ENCODE measurements around the gene ZBTB34. TPM values are rescaled to one million over a fixed set of nuclear protein-coding genes. Genes with fewer than 3 reads are reported as not detected.

ZBTB34 gene
- total RNA-seq, 1 donor from 2014 or later = 21.9 TPM

DNA sequence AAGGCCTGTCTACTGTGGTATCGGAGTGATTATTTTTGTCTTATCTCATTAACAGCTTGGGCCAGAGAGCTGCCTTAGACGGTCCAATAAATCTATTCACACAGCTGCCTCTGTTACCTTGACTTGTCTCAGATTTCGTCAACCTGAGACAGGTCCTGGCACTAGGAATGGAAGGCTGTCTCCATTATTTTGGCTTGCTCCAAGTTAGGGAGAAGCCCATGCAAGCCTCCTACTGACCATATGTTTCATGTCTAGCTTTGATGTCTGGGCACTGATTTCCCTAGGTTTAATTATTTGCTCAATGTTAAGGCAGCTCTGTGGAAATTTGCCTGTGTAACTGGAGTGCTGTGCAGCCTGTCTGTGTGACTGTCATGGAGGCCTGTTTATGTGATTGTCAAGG is 41.8 kb downstream of the ZBTB34 start:
- Mint-ChIP-seq H3K27ac (no peak overlapping the region), H3K27me3 (ENCODE audit: insufficient read depth, low read depth) (peaks cover 2% of the 10 kb centered on the region), H3K4me3 (no peak overlapping the region), H3K36me3 (no peaks in the 10 kb centered on the region), H3K4me1 (peaks cover 1% of the 10 kb centered on the region), H3K9me3 (peaks cover 11% of the 10 kb centered on the region)
- Histone ChIP-seq H3K9me3 (ENCODE audit: low read depth) (no peaks in the 10 kb centered on the region), H3K79me2 (ENCODE audit: low read depth) (no peaks in the 10 kb centered on the region), H4K20me1 (ENCODE audit: low read depth) (no peaks in the 10 kb centered on the region), H3K9ac (no peak overlapping the region), H3K4me3 (no peak overlapping the region), H3K4me1 (no peaks in the 10 kb centered on the region), H3K36me3 (no peaks in the 10 kb centered on the region), H3F3A (ENCODE audit: low read depth) (no peaks in the 10 kb centered on the region), H3K27me3 (no peaks in the 10 kb centered on the region), H2AFZ (replicated peaks) (no peak overlapping the region), H3K27ac (no peak overlapping the region), H3K4me2 (no peak overlapping the region)
- no peak for DNase-seq (ENCODE audit: low spot score)
- TF ChIP-seq, protein P1, sequence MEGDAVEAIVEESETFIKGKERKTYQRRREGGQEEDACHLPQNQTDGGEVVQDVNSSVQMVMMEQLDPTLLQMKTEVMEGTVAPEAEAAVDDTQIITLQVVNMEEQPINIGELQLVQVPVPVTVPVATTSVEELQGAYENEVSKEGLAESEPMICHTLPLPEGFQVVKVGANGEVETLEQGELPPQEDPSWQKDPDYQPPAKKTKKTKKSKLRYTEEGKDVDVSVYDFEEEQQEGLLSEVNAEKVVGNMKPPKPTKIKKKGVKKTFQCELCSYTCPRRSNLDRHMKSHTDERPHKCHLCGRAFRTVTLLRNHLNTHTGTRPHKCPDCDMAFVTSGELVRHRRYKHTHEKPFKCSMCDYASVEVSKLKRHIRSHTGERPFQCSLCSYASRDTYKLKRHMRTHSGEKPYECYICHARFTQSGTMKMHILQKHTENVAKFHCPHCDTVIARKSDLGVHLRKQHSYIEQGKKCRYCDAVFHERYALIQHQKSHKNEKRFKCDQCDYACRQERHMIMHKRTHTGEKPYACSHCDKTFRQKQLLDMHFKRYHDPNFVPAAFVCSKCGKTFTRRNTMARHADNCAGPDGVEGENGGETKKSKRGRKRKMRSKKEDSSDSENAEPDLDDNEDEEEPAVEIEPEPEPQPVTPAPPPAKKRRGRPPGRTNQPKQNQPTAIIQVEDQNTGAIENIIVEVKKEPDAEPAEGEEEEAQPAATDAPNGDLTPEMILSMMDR (IDR thresholded peaks at IDR 0.05) = no peak
- TF ChIP-seq EZH2 (IDR thresholded peaks at IDR 0.05) (no peak), EZH2phosphoT487 (IDR thresholded peaks at IDR 0.05) (no peak)

DNA sequence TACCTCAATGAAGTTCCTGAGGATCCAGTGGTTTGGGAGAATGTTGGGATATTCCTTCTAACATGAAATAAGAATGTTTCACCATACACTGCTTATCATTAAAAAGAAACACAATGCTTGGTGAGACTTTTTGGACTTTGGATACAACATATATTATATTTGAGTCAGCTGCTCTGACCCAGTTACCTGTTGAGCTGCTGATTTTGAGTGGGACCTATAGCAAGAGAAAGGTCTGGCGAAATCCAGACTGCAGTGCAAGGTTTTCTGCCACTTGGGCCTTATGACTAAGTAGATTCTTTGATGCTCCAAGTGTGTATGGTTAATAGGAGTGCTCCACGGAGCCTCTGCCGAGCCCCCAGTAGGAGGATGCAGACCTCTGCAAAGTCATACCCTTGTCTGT is 44.1 kb downstream of the ZBTB34 start:
- H3K4me1 Mint-ChIP-seq = peaks cover 3% of the 10 kb centered on the region
- Histone ChIP-seq H4K20me1 (ENCODE audit: low read depth) (no peaks in the 10 kb centered on the region), H3F3A (ENCODE audit: low read depth) (no peaks in the 10 kb centered on the region), H2AFZ (replicated peaks) (no peak overlapping the region), H3K27me3 (no peaks in the 10 kb centered on the region), H3K9me3 (ENCODE audit: low read depth) (no peaks in the 10 kb centered on the region), H3K27ac (no peak overlapping the region), H3K36me3 (no peaks in the 10 kb centered on the region), H3K79me2 (ENCODE audit: low read depth) (no peaks in the 10 kb centered on the region), H3K9ac (no peak overlapping the region), H3K4me1 (no peaks in the 10 kb centered on the region), H3K4me2 (no peak overlapping the region), H3K4me3 (no peak overlapping the region)
- no peak overlapping the region for H3K4me3 Mint-ChIP-seq
- TF ChIP-seq, protein P1 (IDR thresholded peaks at IDR 0.05) = no peak
- TF ChIP-seq EZH2 (IDR thresholded peaks at IDR 0.05) (no peak), EZH2phosphoT487 (IDR thresholded peaks at IDR 0.05) (no peak)
- peaks cover 8% of the 10 kb centered on the region for H3K9me3 Mint-ChIP-seq
- H3K36me3 Mint-ChIP-seq = no peaks in the 10 kb centered on the region
- DNase-seq (ENCODE audit: low spot score) = no peak
- H3K27me3 Mint-ChIP-seq (ENCODE audit: insufficient read depth, low read depth) = peaks cover 1% of the 10 kb centered on the region
- no peak overlapping the region for H3K27ac Mint-ChIP-seq

DNA sequence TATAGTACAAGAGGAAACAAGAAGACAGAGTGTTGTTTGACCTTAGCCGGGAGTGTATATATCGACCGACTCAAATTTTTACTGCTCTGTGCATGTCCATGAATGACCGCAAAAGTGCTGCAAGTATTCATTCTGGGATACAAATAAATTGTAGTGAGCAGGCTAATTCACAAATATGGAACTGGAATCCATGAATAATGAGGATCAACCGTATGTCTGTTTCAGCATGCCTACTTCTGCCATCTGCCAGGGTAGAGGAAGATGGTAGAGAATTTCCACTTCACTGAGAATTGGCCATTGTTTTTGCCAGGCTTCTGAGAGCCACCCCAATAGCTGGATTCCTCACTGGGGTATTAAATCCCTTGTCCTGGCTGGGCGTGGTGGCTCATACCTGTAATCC is 45.7 kb downstream of the ZBTB34 start:
- Histone ChIP-seq H3K79me2 (ENCODE audit: low read depth) (no peaks in the 10 kb centered on the region), H3K4me2 (no peak overlapping the region), H3K36me3 (no peaks in the 10 kb centered on the region), H2AFZ (replicated peaks) (no peak overlapping the region), H3K27me3 (peaks cover under 1% of the 10 kb centered on the region), H3F3A (ENCODE audit: low read depth) (no peaks in the 10 kb centered on the region), H4K20me1 (ENCODE audit: low read depth) (no peaks in the 10 kb centered on the region), H3K9ac (no peak overlapping the region), H3K4me1 (no peaks in the 10 kb centered on the region), H3K9me3 (ENCODE audit: low read depth) (no peaks in the 10 kb centered on the region), H3K4me3 (no peak overlapping the region), H3K27ac (no peak overlapping the region)
- Mint-ChIP-seq H3K4me1 (peaks cover 3% of the 10 kb centered on the region), H3K9me3 (peaks cover 5% of the 10 kb centered on the region), H3K27me3 (ENCODE audit: insufficient read depth, low read depth) (peaks cover under 1% of the 10 kb centered on the region), H3K27ac (no peak overlapping the region), H3K36me3 (no peaks in the 10 kb centered on the region), H3K4me3 (no peak overlapping the region)
- TF ChIP-seq EZH2 (IDR thresholded peaks at IDR 0.05) (no peak), EZH2phosphoT487 (IDR thresholded peaks at IDR 0.05) (no peak)
- TF ChIP-seq, protein P1 (IDR thresholded peaks at IDR 0.05) = no peak
- no peak for DNase-seq (ENCODE audit: low spot score)

Measured in neural progenitor cell (in vitro differentiated cells).